Measurements from ENCODE around the gene ZNF830. TPM values are rescaled to one million over a fixed set of nuclear protein-coding genes. Genes with fewer than 3 reads are reported as not detected.

The ZNF830 gene
- total and polyA plus RNA-seq, 2 of the 4 experiments (the other 2 are of a cell fraction), result 5.5 to 6.6 TPM

DNA sequence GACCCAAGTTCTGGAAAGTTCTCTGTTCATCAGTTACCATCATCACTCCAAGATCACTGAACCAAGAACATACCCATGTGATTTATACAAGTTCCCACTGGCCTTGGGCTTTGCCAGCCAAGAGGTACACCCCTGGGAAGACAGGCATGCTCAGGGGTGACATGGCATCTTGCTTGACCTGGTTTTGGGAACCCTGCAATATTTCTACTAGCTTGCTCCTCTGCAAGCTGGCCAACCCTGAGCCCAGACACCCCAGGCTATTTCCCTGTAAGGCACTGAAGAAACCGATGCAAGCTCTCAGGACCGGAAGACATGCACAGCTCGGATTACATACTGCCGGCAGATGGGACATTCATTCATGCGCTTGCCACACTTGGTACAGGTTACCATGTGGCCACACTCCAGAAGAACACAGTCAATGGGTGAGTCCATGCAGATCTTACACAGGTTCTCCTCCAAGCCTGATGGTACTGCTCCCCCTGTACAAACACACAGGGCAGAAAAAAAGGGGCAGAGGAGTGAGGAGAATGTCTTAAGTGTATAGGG, 50.4 kb downstream of the ZNF830 start:
- Histone ChIP-seq H2AK5ac (ENCODE audit: low read depth, low read length) (no peak overlapping the region), H3K18ac (ENCODE audit: low read depth, low read length) (no peak overlapping the region), H3K23ac (ENCODE audit: low read depth, low read length) (no peak overlapping the region; the same call in 1 of the 2 replicates), H3K4me1 (ENCODE audit: control insufficient read depth, insufficient read depth, low read length) (no peaks in the 10 kb centered on the region), H3K4ac (ENCODE audit: low read depth, low read length) (no peak overlapping the region), H2AK9ac (replicated peaks; ENCODE audit: low read depth, low read length, poor library complexity) (no peak overlapping the region), H3K36me3 (ENCODE audit: control insufficient read depth, insufficient read depth, low read length) (peaks cover 28% of the 10 kb centered on the region), H2BK120ac (ENCODE audit: low read depth, low read length) (no peak overlapping the region), H3K27me3 (ENCODE audit: control insufficient read depth, insufficient read depth, low read length) (no peaks in the 10 kb centered on the region), H3K9me1 (ENCODE audit: insufficient read depth, low read length) (peaks cover 9% of the 10 kb centered on the region), H4K5ac (ENCODE audit: low read depth, low read length) (no peak overlapping the region), H3K9ac (ENCODE audit: low read depth, low read length) (no peak overlapping the region), H4K91ac (ENCODE audit: insufficient read depth, low read depth, low read length) (no peak overlapping the region), H3K14ac (replicated peaks; ENCODE audit: low read depth, low read length) (no peak overlapping the region), H3K27ac (ENCODE audit: insufficient read depth, low read length) (no peak overlapping the region), H3K9me3 (ENCODE audit: control insufficient read depth, insufficient read depth, low read length) (no peaks in the 10 kb centered on the region), H2BK5ac (ENCODE audit: low read depth, low read length, poor library complexity, severe bottlenecking) (no peak overlapping the region), H4K8ac (ENCODE audit: low read depth in 2 of 2, low read length in 2 of 2) (no peak overlapping the region), H3K4me3 (ENCODE audit: insufficient read depth, low read depth, low read length) (no peak overlapping the region), H2BK20ac (ENCODE audit: low read depth, low read length) (no peak overlapping the region), H2AFZ (replicated peaks; ENCODE audit: low read length, poor library complexity) (no peak overlapping the region), H3K4me2 (ENCODE audit: low read depth, low read length) (no peak overlapping the region), H4K20me1 (ENCODE audit: insufficient read depth, low read length) (no peaks in the 10 kb centered on the region), H2BK15ac (ENCODE audit: low read depth, low read length) (no peak overlapping the region), H3K79me1 (ENCODE audit: low read depth in 1 of 2, low read length in 2 of 2) (peaks cover 0 to 23% of the 10 kb centered on the region in 2 experiments; a peak in 2 of 4 replicates), H3K56ac (ENCODE audit: extremely low read depth, insufficient read depth, low read length) (no peak overlapping the region)
- intact Hi-C loops (cut with micrococcal nuclease), result no loop called here
- 67% methylated on average over 4 of the region's 5 CpGs; no CpG with 5 or more reads in 1 of the 2 experiments for WGBS, 2 experiments (ENCODE audit: extremely low coverage in 2 of 2, insufficient read length in 1 of 2)
- dilution Hi-C loops (cut with HindIII; ENCODE audit: low sequenced_read_pairs, unreplicated experiment), result no loop called here
- no peak for TF ChIP-seq RFX5 (IDR thresholded peaks at IDR 0.05; ENCODE audit: low read depth, low read length)
- TF ChIP-seq FOS (IDR thresholded peaks at IDR 0.05; ENCODE audit: low read depth, low read length), result no peak
- TF ChIP-seq CEBPB (IDR thresholded peaks at IDR 0.05; ENCODE audit: low read depth, low read length), result no peak
- TF ChIP-seq USF2 (IDR thresholded peaks at IDR 0.05; ENCODE audit: low read depth, low read length), result no peak
- TF ChIP-seq BHLHE40 (IDR thresholded peaks at IDR 0.05; ENCODE audit: low read depth, low read length), result no peak
- TF ChIP-seq MXI1 (IDR thresholded peaks at IDR 0.05; ENCODE audit: borderline replicate concordance, low read depth, low read length), result no peak
- TF ChIP-seq RCOR1 (IDR thresholded peaks at IDR 0.05; ENCODE audit: insufficient replicate concordance, low read length), result no peak
- no peak for TF ChIP-seq CHD1 (IDR thresholded peaks at IDR 0.05; ENCODE audit: low read depth, low read length)
- TF ChIP-seq SMC3 (IDR thresholded peaks at IDR 0.05; ENCODE audit: low read depth, low read length), result no peak
- TF ChIP-seq CTCF (conservative IDR thresholded peaks at IDR 0.05; ENCODE audit: low read depth, low read length), result no peak
- ATAC-seq (ENCODE audit: low read depth) (no peak), DNase-seq (peak; percentile 11)
- no TSS peak for BruUV-seq (replicated peaks)
- in situ Hi-C loops (cut with MboI; ENCODE audit: low sequenced_read_pairs), result no loop called here
- ChIA-PET CTCF (no interaction called here), POLR2A (ENCODE audit: unreplicated experiment) (no interaction called here)

All from IMR-90 (cell line).